MCF 10A (cell line): ENCODE data around the gene SLC25A43. TPM values are rescaled to one million over a fixed set of nuclear protein-coding genes. Genes with fewer than 3 reads are reported as not detected.
A peak's percentile ranks its signal among the peaks of the same experiment; 100 is the strongest.

Source experiments
- BruUV-seq: library from RNA; stranded (reverse); fragments of 400-500 nt; replicated peaks from 2 replicates; lab custom pipeline; 2021; lab: Mats Ljungman, UMichigan
- CTCF ChIA-PET: fragments of 300-600 bp; sonication (Branson Sonifier 250); formaldehyde crosslinking; extraction: SDS; loops from one replicate; lab custom pipeline; 2021; ENCODE audit warnings: antibody characterized with exemption, inconsistent platforms; lab: Yijun Ruan, JAX
- POLR2A ChIA-PET: fragments of 300-600, 350-650 bp; sonication (Branson Sonifier 250); formaldehyde crosslinking; extraction: SDS; loops from one replicate; lab custom pipeline; 2020; ENCODE audit warnings: antibody characterized with exemption, inconsistent platforms; lab: Yijun Ruan, JAX
- DNase-seq: peaks from one replicate; pipeline ENCODE4 v3.0.0-alpha.2; 2018; ENCODE audit not compliant: unreplicated experiment
- H3K27ac Mint-ChIP-seq: one replicate; pipeline ENCODE4 v1.8.0; 2022; ENCODE audit warnings: mild to moderate bottlenecking, low read depth, mixed read lengths; ENCODE audit not compliant: unreplicated experiment
- H3K27me3 Mint-ChIP-seq: one replicate; pipeline ENCODE4 v1.8.0; 2022; ENCODE audit warnings: mixed read lengths; ENCODE audit not compliant: insufficient read depth, unreplicated experiment
- H3K36me3 Mint-ChIP-seq: one replicate; pipeline ENCODE4 v1.8.0; 2022; ENCODE audit warnings: mild to moderate bottlenecking, moderate library complexity, mixed read lengths; ENCODE audit not compliant: insufficient read depth, unreplicated experiment
- H3K4me1 Mint-ChIP-seq: one replicate; pipeline ENCODE4 v1.8.0; 2022; ENCODE audit warnings: mixed read lengths; ENCODE audit not compliant: insufficient read depth, unreplicated experiment
- H3K4me3 Mint-ChIP-seq: one replicate; pipeline ENCODE4 v1.8.0; 2022; ENCODE audit warnings: mild to moderate bottlenecking, moderate library complexity, mixed read lengths; ENCODE audit not compliant: unreplicated experiment
- H3K9me3 Mint-ChIP-seq: one replicate; pipeline ENCODE4 v1.8.0; 2022; ENCODE audit warnings: mixed read lengths; ENCODE audit not compliant: unreplicated experiment
- intact Hi-C: fragments of 100-400 bp; cut with micrococcal nuclease; formaldehyde crosslinking; loops from 2 replicates; pipeline ENCODE4 v1.14.1; 2022
- total RNA-seq: library from RNA; stranded (reverse); gene quantifications from 2 replicates; pipeline ENCODE4 v1.2.3, GENCODE V29; 2022
- TF ChIP-seq, protein P1 (sequence below): fragments of 200-600 bp; IDR thresholded peaks from one replicate; pipeline ENCODE4 v1.8.0; 2022; ENCODE audit warnings: antibody characterized with exemption, mild to moderate bottlenecking; ENCODE audit not compliant: unreplicated experiment

The SLC25A43 gene
- total RNA-seq, 1 experiment from 2014 or later, result 16.0 TPM

GRCh38 chrX:119477812-119478232 lies 78.7 kb downstream of the SLC25A43 start:
- no peaks in the 10 kb centered on the region for H3K27me3 Mint-ChIP-seq
- POLR2A ChIA-PET, result interaction anchor here (0.6 to 1.7 kb wide), 8 partner anchors 9 to 312 kb away, joined by 3 to 7 read pairs (median 4); partner anchors contain the start of gene SLC25A5
- H3K4me1 Mint-ChIP-seq, result peaks cover 15% of the 10 kb centered on the region
- CTCF ChIA-PET, result interaction anchor here (0.5 to 6.7 kb wide), 12 partner anchors 8 to 401 kb away, joined by 3 to 57 read pairs (median 4); no protein-coding TSS in a partner anchor
- DNase-seq, result peak; percentile 72
- peak overlapping the region; percentile 52 for H3K4me3 Mint-ChIP-seq
- TF ChIP-seq, protein P1, sequence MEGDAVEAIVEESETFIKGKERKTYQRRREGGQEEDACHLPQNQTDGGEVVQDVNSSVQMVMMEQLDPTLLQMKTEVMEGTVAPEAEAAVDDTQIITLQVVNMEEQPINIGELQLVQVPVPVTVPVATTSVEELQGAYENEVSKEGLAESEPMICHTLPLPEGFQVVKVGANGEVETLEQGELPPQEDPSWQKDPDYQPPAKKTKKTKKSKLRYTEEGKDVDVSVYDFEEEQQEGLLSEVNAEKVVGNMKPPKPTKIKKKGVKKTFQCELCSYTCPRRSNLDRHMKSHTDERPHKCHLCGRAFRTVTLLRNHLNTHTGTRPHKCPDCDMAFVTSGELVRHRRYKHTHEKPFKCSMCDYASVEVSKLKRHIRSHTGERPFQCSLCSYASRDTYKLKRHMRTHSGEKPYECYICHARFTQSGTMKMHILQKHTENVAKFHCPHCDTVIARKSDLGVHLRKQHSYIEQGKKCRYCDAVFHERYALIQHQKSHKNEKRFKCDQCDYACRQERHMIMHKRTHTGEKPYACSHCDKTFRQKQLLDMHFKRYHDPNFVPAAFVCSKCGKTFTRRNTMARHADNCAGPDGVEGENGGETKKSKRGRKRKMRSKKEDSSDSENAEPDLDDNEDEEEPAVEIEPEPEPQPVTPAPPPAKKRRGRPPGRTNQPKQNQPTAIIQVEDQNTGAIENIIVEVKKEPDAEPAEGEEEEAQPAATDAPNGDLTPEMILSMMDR, result no peak
- no TSS peak for BruUV-seq
- H3K36me3 Mint-ChIP-seq, result peaks cover under 1% of the 10 kb centered on the region
- intact Hi-C loops, result loop anchor here (5.0 kb wide), 1 partner anchor 34 kb away; no protein-coding TSS in a partner anchor
- no peak overlapping the region for H3K27ac Mint-ChIP-seq
- no peaks in the 10 kb centered on the region for H3K9me3 Mint-ChIP-seq

GRCh38 chrX:119478504-119478903 lies 79.4 kb downstream of the SLC25A43 start:
- H3K36me3 Mint-ChIP-seq, result no peaks in the 10 kb centered on the region
- no peak overlapping the region for H3K4me3 Mint-ChIP-seq
- TF ChIP-seq, protein P1, result no peak
- CTCF ChIA-PET, result interaction anchor here (0.5 to 6.7 kb wide), 12 partner anchors 9 to 400 kb away, joined by 3 to 57 read pairs (median 4); no protein-coding TSS in a partner anchor
- DNase-seq, result no peak
- intact Hi-C loops, result loop anchor here (5.0 kb wide), 1 partner anchor 34 kb away; no protein-coding TSS in a partner anchor
- no peak overlapping the region for H3K27ac Mint-ChIP-seq
- H3K4me1 Mint-ChIP-seq, result peaks cover 15% of the 10 kb centered on the region
- no peaks in the 10 kb centered on the region for H3K27me3 Mint-ChIP-seq
- POLR2A ChIA-PET, result interaction anchor here (0.6 to 1.7 kb wide), 8 partner anchors 8 to 311 kb away, joined by 3 to 7 read pairs (median 4); partner anchors contain the start of gene SLC25A5
- no peaks in the 10 kb centered on the region for H3K9me3 Mint-ChIP-seq
- no TSS peak for BruUV-seq

DNA sequence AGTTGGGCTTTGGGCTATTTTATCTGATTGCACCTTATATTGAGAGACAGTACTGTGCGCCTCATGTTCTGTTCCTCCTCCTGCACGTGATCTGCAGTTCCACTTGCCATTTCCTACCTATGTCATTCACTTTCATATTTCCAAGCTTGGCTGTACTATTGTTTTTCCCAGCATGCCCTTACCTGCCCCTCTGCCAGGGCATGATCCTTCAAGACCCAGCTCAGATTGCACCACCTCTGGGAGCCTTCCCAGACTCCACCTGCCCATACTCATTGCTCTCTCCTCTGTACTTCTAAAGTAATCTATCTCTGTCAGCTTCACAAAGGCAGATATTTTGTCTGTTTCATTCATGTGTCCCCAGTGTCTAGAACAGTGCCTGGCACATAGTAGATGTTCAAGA lies 80.7 kb downstream of the SLC25A43 start:
- Mint-ChIP-seq H3K4me1 (peaks cover 15% of the 10 kb centered on the region), H3K9me3 (no peaks in the 10 kb centered on the region), H3K27me3 (no peaks in the 10 kb centered on the region), H3K36me3 (no peaks in the 10 kb centered on the region), H3K4me3 (no peak overlapping the region), H3K27ac (no peak overlapping the region)
- peak; percentile 82 for DNase-seq
- BruUV-seq, result no TSS peak
- TF ChIP-seq, protein P1, result no peak
- ChIA-PET CTCF (interaction anchor here (1.0 to 6.7 kb wide), 5 partner anchors 9 to 36 kb away, joined by 4 to 57 read pairs (median 13); no protein-coding TSS in a partner anchor), POLR2A (interaction anchor here (0.7 to 1.9 kb wide), 8 partner anchors 10 to 28 kb away, joined by 3 to 12 read pairs (median 5); partner anchors contain the start of gene SLC25A5)
- intact Hi-C loops, result loop anchor here (5.0 kb wide), 1 partner anchor 32 kb away; no protein-coding TSS in a partner anchor

- Mint-ChIP-seq H3K4me3 (no peak overlapping the region), H3K36me3 (no peaks in the 10 kb centered on the region), H3K27me3 (no peaks in the 10 kb centered on the region), H3K4me1 (peaks cover 15% of the 10 kb centered on the region), H3K27ac (no peak overlapping the region), H3K9me3 (no peaks in the 10 kb centered on the region)
- TF ChIP-seq, protein P1, result no peak
- no peak for DNase-seq
- intact Hi-C loops, result no loop called here
- POLR2A ChIA-PET, result interaction anchor here (0.7 to 1.6 kb wide), 4 partner anchors 12 to 243 kb away, joined by 3 to 5 read pairs (median 4); no protein-coding TSS in a partner anchor
- CTCF ChIA-PET, result interaction anchor here (0.6 to 6.7 kb wide), 7 partner anchors 8 to 298 kb away, joined by 3 to 57 read pairs (median 5); no protein-coding TSS in a partner anchor
- BruUV-seq, result no TSS peak
These were observed 82.2 kb downstream of the SLC25A43 start for GRCh38 chrX:119481323-119481801.
